Activated CD8-positive, alpha-beta memory T cell treated with anti-CD3 and anti-CD28 coated beads, Interleukin-2, amount 50 U/mL, for 24 hours (primary cell): ENCODE data around the gene ARAP1.

Source experiments
- DNase-seq: peaks from one replicate; pipeline ENCODE4 v3.0.0-alpha.2; 2020; ENCODE audit errors: extremely low read depth

The ARAP1 gene

GRCh38 chr11:72762641-72763304 lies 10.6 kb upstream of the ARAP1 start:
- DNase-seq, result no peak

GRCh38 chr11:72760539-72761405 lies 8.6 kb upstream of the ARAP1 start:
- DNase-seq, result no peak

GRCh38 chr11:72759468-72759985 lies 7.3 kb upstream of the ARAP1 start:
- no peak for DNase-seq

- DNase-seq, result no peak
These were observed 6.6 kb upstream of the ARAP1 start for GRCh38 chr11:72758690-72759389.

- DNase-seq, result no peak
These were observed 6.1 kb upstream of the ARAP1 start for GRCh38 chr11:72758304-72758689.

- DNase-seq, result no peak
These were observed 3.6 kb upstream of the ARAP1 start for GRCh38 chr11:72755713-72756285.

- DNase-seq, result no peak
These were observed 2.4 kb upstream of the ARAP1 start for GRCh38 chr11:72754544-72755155.

- DNase-seq, result no peak
These were observed 1.9 kb upstream of the ARAP1 start for GRCh38 chr11:72754149-72754543.

- DNase-seq, result no peak
These were observed 1.3 kb upstream of the ARAP1 start for GRCh38 chr11:72753341-72754148.

GRCh38 chr11:72751116-72752087 lies 806 bp downstream of the ARAP1 start:
- DNase-seq, result no peak

- DNase-seq, result no peak
These were observed 1.6 kb downstream of the ARAP1 start for GRCh38 chr11:72750556-72751115.

- no peak for DNase-seq
These were observed 2.1 kb downstream of the ARAP1 start for GRCh38 chr11:72750086-72750485.

GRCh38 chr11:72747289-72747855 lies 4.8 kb downstream of the ARAP1 start:
- DNase-seq, result no peak

GRCh38 chr11:72746821-72747220 lies 5.4 kb downstream of the ARAP1 start:
- no peak for DNase-seq

GRCh38 chr11:72745925-72746550 lies 6.2 kb downstream of the ARAP1 start:
- no peak for DNase-seq

GRCh38 chr11:72745511-72745910 lies 6.7 kb downstream of the ARAP1 start:
- no peak for DNase-seq

- no peak for DNase-seq
These were observed 7.7 kb downstream of the ARAP1 start for GRCh38 chr11:72744474-72744873.
